Stimulated activated CD4-positive, alpha-beta T cell treated with anti-CD3 and anti-CD28 coated beads, Interleukin-2, amount 100 ng/mL, for 4 hours (primary cell): ENCODE results near the gene PGA3.
"Not testable (repeated sequence)": the region's sequence is repeated elsewhere in the genome, so short reads cannot be mapped to it uniquely, and the experiment has no call there.

Experiments
- DNase-seq: peaks from one replicate; pipeline ENCODE4 v3.0.0-alpha.2; 2020; ENCODE audit warnings: low read depth

The PGA3 gene

DNA sequence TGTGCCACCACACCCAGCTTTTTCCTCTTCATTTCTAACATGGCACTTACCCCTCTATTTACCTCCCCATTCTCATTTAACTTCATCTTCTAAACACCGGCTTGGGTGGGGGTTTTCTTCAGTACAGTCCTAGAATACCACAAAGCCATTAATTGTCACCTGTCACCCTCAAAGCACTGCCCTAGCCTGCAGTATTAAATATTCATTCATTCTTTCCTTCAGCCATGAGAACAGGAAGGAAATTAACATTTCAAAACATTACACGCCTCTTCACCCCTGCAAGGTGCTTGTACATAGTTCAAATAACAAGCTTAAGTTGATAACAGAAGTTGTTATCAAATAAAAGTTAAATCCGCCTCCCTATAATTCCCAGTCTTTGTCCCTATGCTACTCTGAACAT is 31.4 kb upstream of the PGA3 start:
- no peak for DNase-seq

GRCh38 chr11:61172356-61172755 is 31.0 kb upstream of the PGA3 start:
- no peak for DNase-seq

- no peak for DNase-seq
Measured at GRCh38 chr11:61172888-61173287, 30.4 kb upstream of the PGA3 start.

- no peak for DNase-seq
Measured at GRCh38 chr11:61173456-61173855, 29.9 kb upstream of the PGA3 start.

GRCh38 chr11:61174273-61174672 is 29.0 kb upstream of the PGA3 start:
- DNase-seq: no peak

DNA sequence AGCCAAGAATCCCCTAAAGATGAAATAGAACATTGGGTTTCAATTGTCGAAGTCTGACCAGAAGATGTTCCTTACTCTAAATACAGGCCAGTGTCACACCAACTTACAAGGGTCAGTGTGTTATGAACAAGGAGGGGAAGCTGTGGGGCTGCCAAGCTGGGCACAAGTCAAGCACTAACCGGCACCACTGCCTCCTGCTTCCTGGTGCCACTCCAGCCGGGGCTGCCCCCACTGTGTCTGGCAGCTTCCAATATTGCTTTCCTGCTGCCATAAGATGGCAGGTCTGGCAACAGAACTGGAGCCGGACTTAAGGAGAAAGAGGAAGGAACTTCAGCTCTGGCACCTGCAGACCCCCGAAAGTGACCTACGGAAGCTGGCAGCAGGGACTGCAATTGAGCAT is 28.4 kb upstream of the PGA3 start:
- DNase-seq: no peak

DNA sequence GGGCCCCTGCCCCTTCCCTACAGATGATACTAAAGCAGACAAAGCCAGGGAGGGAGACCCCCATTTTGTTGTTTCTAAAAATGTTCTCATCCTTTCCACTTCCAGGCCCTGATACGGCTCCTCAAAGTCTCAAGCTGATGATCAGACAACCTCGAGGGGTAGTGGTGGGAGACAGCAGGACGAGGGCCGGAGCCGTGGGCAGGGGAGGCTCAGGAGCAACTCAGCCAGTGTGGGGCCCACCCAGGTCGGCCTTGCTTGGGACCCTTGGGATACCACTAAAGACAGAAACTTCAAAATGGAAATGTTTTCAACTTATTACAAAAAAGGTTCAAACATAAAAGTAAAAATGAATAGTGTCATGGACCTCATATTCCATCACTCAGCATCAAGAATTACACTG is 26.9 kb upstream of the PGA3 start:
- DNase-seq: no peak

DNA sequence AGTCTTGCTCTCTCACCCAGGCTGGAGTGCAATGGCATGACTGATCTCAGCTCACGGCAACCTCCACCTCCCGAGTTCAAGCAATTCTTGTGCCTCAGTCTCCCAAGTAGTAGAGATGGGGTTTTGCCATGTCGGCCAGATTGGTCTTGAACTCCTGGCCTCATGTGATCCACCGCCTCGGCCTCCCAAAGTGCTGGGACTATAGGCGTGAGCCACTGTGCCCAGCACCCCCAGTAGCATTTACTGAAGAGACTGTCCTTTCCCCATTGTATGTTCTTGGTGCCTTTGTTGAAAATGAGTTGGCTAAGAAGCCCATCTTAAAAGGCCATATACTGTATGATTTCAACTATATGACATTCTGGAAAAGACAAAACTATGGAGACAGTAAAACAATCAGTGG is 23.1 kb upstream of the PGA3 start:
- DNase-seq: not testable (repeated sequence)

DNA sequence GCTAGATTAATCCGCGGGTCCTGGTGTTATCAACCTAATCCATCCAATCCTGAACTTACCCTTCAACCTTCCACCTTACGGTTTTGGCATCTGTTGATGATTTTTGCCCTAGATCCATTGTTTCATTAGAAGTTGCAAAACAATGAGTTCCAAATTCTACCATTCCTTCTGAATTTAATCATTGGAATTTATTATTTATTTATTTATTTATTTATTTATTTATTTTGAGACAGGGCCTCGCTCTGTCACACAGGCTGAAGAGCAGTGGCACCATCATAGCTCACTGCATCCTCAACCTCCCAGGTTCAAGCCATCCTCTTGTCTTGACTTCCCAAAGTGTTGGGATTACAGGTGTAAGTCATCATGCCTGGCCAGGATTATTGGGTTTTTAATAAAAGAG is 21.8 kb upstream of the PGA3 start:
- DNase-seq: no peak

DNA sequence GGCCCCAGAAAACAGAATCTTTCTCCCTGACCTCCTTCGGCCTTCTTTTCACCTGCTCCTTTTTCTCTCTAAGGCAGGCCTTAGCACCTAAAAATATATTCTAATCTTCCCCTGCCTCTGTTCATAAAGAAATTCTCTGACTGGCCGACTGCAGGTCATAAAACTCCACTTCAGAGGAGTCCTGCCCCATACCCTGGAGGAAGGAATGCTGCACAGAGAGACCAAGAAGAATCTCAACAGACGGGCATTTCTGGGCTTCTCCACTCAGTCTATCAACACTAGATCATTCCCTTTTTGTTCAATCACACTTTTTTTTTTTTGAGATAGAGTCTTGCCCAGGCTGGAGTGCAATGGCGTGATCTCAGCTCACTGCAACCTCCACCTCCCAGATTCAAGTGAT is 19.7 kb upstream of the PGA3 start:
- DNase-seq: no peak

GRCh38 chr11:61186504-61186903 is 16.8 kb upstream of the PGA3 start:
- DNase-seq: no peak

- DNase-seq: peak; percentile 72
Measured at GRCh38 chr11:61187505-61188130, 15.7 kb upstream of the PGA3 start.

DNA sequence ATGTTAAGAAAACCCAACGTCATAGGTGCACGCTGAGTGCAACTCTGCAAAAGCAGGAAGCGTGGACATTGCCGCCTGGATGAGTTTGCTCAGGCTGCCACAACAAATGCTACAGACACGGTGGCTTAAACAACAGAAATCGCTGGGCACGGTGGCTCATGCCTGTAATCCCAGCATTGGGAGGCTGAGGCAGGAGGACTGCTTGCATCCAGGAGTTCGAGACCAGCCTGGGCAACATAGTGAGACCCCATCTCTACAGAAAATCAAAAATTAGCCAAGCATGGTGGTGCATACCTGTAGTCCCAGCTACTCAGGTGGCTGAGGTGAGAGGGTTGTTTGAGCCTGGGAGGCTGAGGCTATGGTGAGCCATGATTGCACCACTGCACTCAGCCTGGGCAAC is 13.4 kb upstream of the PGA3 start:
- no peak for DNase-seq

GRCh38 chr11:61193596-61193995 is 9.7 kb upstream of the PGA3 start:
- no peak for DNase-seq

DNA sequence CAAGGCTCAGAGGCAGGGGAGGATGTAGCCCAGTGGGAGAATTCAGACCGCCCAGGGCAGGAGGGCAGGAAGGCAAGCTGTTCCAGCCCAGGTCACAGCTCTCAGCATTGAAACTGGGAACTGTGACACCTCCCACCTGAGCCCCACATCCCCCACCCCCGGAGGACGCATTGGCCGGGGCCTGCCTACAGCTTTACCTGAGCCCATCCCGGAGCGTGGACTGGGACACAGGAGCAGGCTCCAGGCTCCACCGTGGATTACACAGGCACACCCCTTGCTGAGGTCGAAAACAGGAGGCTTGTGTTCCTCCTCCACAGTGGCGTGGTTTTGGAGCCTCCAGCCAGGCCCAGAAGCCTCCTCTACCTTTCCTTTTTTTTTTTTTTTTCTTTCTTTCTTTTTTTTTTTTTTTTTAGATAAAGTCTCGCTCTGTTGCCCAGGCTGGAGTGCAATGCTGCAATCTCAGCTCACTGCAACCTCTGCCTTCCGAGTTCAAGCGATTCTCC is 9.1 kb upstream of the PGA3 start:
- DNase-seq: no peak

- DNase-seq: no peak
Measured at GRCh38 chr11:61194981-61195695, 8.2 kb upstream of the PGA3 start.

DNA sequence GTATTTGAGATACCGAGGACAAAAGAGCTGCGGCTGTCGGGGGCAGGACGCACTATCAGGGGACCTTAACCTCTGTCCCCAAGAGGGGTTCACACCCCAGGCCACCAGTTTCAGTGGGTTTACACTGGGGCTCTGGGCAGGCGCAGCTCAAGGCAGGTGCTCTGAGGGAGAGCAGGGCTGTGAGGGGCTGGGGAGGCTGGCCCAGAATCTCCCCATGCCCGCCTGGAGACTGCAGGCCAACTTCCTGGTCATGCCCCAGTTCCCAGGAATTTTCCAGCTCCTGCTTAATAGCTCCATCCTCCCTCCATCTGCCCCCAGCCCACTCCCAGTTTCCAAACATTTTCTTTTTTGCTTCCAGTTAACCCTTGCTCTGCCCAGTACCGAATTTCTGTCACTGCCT is 7.6 kb upstream of the PGA3 start:
- no peak for DNase-seq

GRCh38 chr11:61198361-61198760 is 5.0 kb upstream of the PGA3 start:
- DNase-seq: no peak

DNA sequence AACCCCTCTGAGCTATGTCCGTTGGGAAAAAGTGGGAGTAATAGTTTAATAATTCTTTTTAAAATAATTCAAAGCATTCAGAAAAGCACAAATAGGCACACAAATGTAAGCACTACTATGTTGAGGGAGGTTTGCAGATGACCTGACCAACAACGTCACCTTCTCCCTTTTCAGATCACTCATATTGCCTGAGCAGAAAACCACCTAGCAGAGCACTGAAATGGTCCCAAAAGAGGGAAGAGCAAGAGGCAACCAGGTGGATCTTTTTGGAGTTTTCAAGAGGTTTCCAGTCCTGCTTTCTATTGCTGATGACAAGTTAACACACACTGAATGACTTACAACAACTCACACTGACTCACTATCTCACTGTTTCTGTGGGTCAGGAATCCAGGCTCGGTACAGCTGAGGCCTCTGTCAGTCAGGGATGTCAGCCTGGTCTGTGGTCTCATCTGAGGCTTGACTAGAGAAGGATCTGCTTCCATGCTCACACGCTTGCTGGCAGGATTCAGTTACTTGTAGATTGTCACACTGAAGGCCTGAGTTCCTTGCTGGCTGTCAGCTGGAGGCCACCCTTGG is 4.3 kb upstream of the PGA3 start:
- no peak for DNase-seq

DNA sequence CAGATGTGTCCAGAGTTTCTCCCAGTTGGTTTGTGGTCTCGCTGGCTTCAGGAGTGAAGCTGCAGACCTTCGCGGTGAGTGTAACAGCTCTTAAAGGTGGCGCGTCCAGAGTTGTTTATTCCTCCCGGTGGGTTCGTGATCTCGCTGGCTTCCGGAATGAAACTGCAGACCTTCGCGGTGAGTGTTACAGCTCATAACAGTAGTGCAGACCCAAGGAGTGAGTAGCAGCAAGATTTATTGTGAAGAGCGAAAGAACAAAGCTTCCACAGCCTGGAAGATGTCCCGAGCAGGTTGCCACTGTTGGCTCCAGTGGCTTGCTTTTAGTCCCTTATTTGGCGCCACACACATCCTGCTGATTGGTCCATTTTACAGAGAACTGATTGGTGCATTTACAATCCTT is 1.8 kb upstream of the PGA3 start:
- no peak for DNase-seq

GRCh38 chr11:61203873-61204272 is 558 bp downstream of the PGA3 start:
- not testable (repeated sequence) for DNase-seq

- DNase-seq: not testable (repeated sequence)
Measured at GRCh38 chr11:61204502-61205059, 1.3 kb downstream of the PGA3 start.

- DNase-seq: not testable (repeated sequence)
Measured at GRCh38 chr11:61207636-61208310, 4.5 kb downstream of the PGA3 start.
